ENCODE measurements around the gene PPIG. TPM values are rescaled to one million over a fixed set of nuclear protein-coding genes. Genes with fewer than 3 reads are reported as not detected.

PPIG gene
- total RNA-seq, 1 experiment from 2014 or later, result 60.3 TPM

GRCh38 chr2:169619946-169620345, 35.8 kb downstream of the PPIG start:
- Histone ChIP-seq H3K4me3 (ENCODE audit: low read depth, low read length) (no peak overlapping the region), H3K9me3 (no peaks in the 10 kb centered on the region)
- no peaks in the 10 kb centered on the region for H3K27me3 Mint-ChIP-seq (ENCODE audit: insufficient read depth, unreplicated experiment)

DNA sequence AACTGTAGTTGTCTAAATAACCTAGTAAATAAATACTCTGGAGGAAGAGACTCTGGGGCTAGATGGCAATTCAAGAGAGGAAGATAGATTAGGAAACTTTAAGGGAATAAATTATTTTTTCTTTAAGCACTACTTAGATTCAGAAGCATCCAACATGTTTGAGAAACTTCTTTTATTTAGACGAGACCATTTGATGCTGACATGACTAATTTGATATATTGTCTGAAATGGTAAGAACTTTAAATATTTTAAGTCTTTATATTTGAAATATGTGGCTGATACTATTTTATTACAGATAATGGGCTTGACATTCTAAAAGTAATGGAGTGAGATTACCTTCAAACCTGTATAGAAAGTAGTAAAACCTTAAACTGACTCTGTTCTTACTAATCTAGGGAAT, 36.4 kb downstream of the PPIG start:
- peaks cover 56% of the 10 kb centered on the region for H3K36me3 Mint-ChIP-seq (ENCODE audit: insufficient read depth, unreplicated experiment)
- Histone ChIP-seq H3K27me3 (replicated peaks; ENCODE audit: control insufficient read depth, insufficient read depth, low read length) (no peaks in the 10 kb centered on the region), H3K4me1 (no peaks in the 10 kb centered on the region), H3K36me3 (ENCODE audit: control insufficient read depth, insufficient read depth, low read length) (peaks cover 1% of the 10 kb centered on the region), H3K9me3 (no peaks in the 10 kb centered on the region), H3K4me3 (ENCODE audit: low read depth, low read length) (no peak overlapping the region)
- BruUV-seq (replicated peaks), result no TSS peak
- no peak for DNase-seq
- TF ChIP-seq, protein P1, sequence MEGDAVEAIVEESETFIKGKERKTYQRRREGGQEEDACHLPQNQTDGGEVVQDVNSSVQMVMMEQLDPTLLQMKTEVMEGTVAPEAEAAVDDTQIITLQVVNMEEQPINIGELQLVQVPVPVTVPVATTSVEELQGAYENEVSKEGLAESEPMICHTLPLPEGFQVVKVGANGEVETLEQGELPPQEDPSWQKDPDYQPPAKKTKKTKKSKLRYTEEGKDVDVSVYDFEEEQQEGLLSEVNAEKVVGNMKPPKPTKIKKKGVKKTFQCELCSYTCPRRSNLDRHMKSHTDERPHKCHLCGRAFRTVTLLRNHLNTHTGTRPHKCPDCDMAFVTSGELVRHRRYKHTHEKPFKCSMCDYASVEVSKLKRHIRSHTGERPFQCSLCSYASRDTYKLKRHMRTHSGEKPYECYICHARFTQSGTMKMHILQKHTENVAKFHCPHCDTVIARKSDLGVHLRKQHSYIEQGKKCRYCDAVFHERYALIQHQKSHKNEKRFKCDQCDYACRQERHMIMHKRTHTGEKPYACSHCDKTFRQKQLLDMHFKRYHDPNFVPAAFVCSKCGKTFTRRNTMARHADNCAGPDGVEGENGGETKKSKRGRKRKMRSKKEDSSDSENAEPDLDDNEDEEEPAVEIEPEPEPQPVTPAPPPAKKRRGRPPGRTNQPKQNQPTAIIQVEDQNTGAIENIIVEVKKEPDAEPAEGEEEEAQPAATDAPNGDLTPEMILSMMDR (IDR thresholded peaks at IDR 0.05; ENCODE audit: insufficient read depth in 1 of 2, low read depth in 1 of 2, low read length in 1 of 2, severe bottlenecking in 1 of 2, unreplicated experiment in 1 of 2), result no peak
- H3K27ac Mint-ChIP-seq (ENCODE audit: unreplicated experiment), result no peak overlapping the region
- intact Hi-C loops (cut with micrococcal nuclease; ENCODE audit: unreplicated experiment), result no loop called here
- peaks cover 16% of the 10 kb centered on the region for H3K9me3 Mint-ChIP-seq (ENCODE audit: unreplicated experiment)
- H3K4me3 Mint-ChIP-seq (ENCODE audit: unreplicated experiment), result no peak overlapping the region
- H3K27me3 Mint-ChIP-seq (ENCODE audit: insufficient read depth, unreplicated experiment), result no peaks in the 10 kb centered on the region
- ChIA-PET POLR2A (no interaction called here), CTCF (no interaction called here)
- no peaks in the 10 kb centered on the region for H3K4me1 Mint-ChIP-seq (ENCODE audit: low read depth, unreplicated experiment)

More at GRCh38 chr2:169619946-169620345, 35.8 kb downstream of the PPIG start:
- Mint-ChIP-seq H3K9me3 (ENCODE audit: unreplicated experiment) (peaks cover 20% of the 10 kb centered on the region), H3K4me1 (ENCODE audit: low read depth, unreplicated experiment) (no peaks in the 10 kb centered on the region), H3K4me3 (ENCODE audit: unreplicated experiment) (no peak overlapping the region), H3K36me3 (ENCODE audit: insufficient read depth, unreplicated experiment) (peaks cover 57% of the 10 kb centered on the region), H3K27ac (ENCODE audit: unreplicated experiment) (no peak overlapping the region)
- Histone ChIP-seq H3K27me3 (replicated peaks; ENCODE audit: control insufficient read depth, insufficient read depth, low read length) (no peaks in the 10 kb centered on the region), H3K36me3 (ENCODE audit: control insufficient read depth, insufficient read depth, low read length) (peaks cover 1% of the 10 kb centered on the region), H3K4me1 (no peaks in the 10 kb centered on the region)
- DNase-seq, result no peak
- TF ChIP-seq, protein P1 (IDR thresholded peaks at IDR 0.05; ENCODE audit: insufficient read depth in 1 of 2, low read depth in 1 of 2, low read length in 1 of 2, severe bottlenecking in 1 of 2, unreplicated experiment in 1 of 2), result no peak
- ChIA-PET CTCF (no interaction called here), POLR2A (no interaction called here)
- BruUV-seq (replicated peaks), result no TSS peak
- intact Hi-C loops (cut with micrococcal nuclease; ENCODE audit: unreplicated experiment), result no loop called here

- no peaks in the 10 kb centered on the region; the same call in 1 of the 2 replicates for H3K36me3 ChIP-seq (ENCODE audit: control insufficient read depth, insufficient read depth, low read length)
- TF ChIP-seq, protein P1 (IDR thresholded peaks at IDR 0.05; ENCODE audit: insufficient read depth in 1 of 2, low read depth in 1 of 2, low read length in 1 of 2, severe bottlenecking in 1 of 2, unreplicated experiment in 1 of 2), result no peak
- Mint-ChIP-seq H3K27me3 (ENCODE audit: insufficient read depth, unreplicated experiment) (no peaks in the 10 kb centered on the region), H3K4me3 (ENCODE audit: unreplicated experiment) (no peak overlapping the region), H3K9me3 (ENCODE audit: unreplicated experiment) (peaks cover 6% of the 10 kb centered on the region), H3K27ac (ENCODE audit: unreplicated experiment) (no peak overlapping the region), H3K36me3 (ENCODE audit: insufficient read depth, unreplicated experiment) (peaks cover 47% of the 10 kb centered on the region), H3K4me1 (ENCODE audit: low read depth, unreplicated experiment) (no peaks in the 10 kb centered on the region)
- H3K27me3 ChIP-seq (replicated peaks; ENCODE audit: control insufficient read depth, insufficient read depth, low read length), result no peaks in the 10 kb centered on the region
- ChIA-PET POLR2A (no interaction called here), CTCF (no interaction called here)
- H3K9me3 ChIP-seq, result no peaks in the 10 kb centered on the region
- no peak for DNase-seq
- intact Hi-C loops (cut with micrococcal nuclease; ENCODE audit: unreplicated experiment), result no loop called here
- H3K4me1 ChIP-seq, result no peaks in the 10 kb centered on the region
- no TSS peak for BruUV-seq (replicated peaks)
- H3K4me3 ChIP-seq (ENCODE audit: low read depth, low read length), result no peak overlapping the region
These were observed 39.1 kb downstream of the PPIG start for GRCh38 chr2:169623235-169623634.

Data from Caco-2 (cell line).